H1 (cell line): Measurements from ENCODE around the gene MNX1. TPM values are rescaled to one million over a fixed set of nuclear protein-coding genes. Genes with fewer than 3 reads are reported as not detected.

Experiments
- CTCF ChIA-PET: fragments of 300-600 bp; sonication (Branson Sonifier 250); formaldehyde crosslinking; loops from one replicate; lab custom pipeline; 2021; ENCODE audit not compliant: partially characterized antibody; lab: Charles Lee
- POLR2A ChIA-PET: fragments of 300-600 bp; sonication (Branson Sonifier 250); formaldehyde crosslinking; loops from one replicate; lab custom pipeline; 2021; ENCODE audit warnings: inconsistent platforms; ENCODE audit not compliant: partially characterized antibody; lab: Charles Lee
- DNase-seq, 2 experiments: peaks; one replicate each; pipeline versions ENCODE4 v3.0.0 to v3.0.0-alpha.2; 2010 to 2022; ENCODE audit warnings: low spot score in 2 of 2, low read depth in 1 of 2, mixed read lengths in 1 of 2
- FAIRE-seq: peaks from 2 replicates; lab custom pipeline; 2011; peaks lifted over from hg19 to GRCh38; lab: Jason Lieb, UNC
- H2AFZ ChIP-seq: 2 replicates; pipeline ENCODE4 v1.8.1; 2012; ENCODE audit warnings: low read length, inconsistent platforms
- H2AK5ac ChIP-seq: 2 replicates; pipeline ENCODE4 v1.6.1; 2013; ENCODE audit warnings: low read depth, low read length
- H2BK120ac ChIP-seq: replicated peaks from 2 replicates; pipeline ENCODE3; 2013; ENCODE audit warnings: low read depth, low read length, inconsistent platforms
- H2BK12ac ChIP-seq: 2 replicates; pipeline ENCODE4 v1.6.1; 2013; ENCODE audit warnings: low read depth, low read length
- H2BK15ac ChIP-seq: 2 replicates; pipeline ENCODE4 v1.6.1; 2013; ENCODE audit warnings: low read length
- H2BK20ac ChIP-seq: 2 replicates; pipeline ENCODE4 v1.6.1; 2013; ENCODE audit warnings: low read length
- H2BK5ac ChIP-seq: 2 replicates; pipeline ENCODE4 v1.6.1; 2013; ENCODE audit warnings: low read depth, low read length
- H3K14ac ChIP-seq: 2 replicates; pipeline ENCODE4 v1.6.1; 2013; ENCODE audit warnings: inconsistent platforms; ENCODE audit not compliant: insufficient read length
- H3K18ac ChIP-seq: 2 replicates; pipeline ENCODE4 v1.6.1; 2013; ENCODE audit warnings: low read length; ENCODE audit errors: extremely low read depth
- H3K23ac ChIP-seq: 2 replicates; pipeline ENCODE4 v1.6.1; 2013; ENCODE audit warnings: inconsistent platforms; ENCODE audit not compliant: insufficient read length
- H3K23me2 ChIP-seq: 2 replicates; pipeline ENCODE4 v1.6.1; 2013; ENCODE audit warnings: low read depth, low read length
- H3K27ac ChIP-seq: 2 replicates; pipeline ENCODE4 v1.6.1; 2011; ENCODE audit warnings: low read depth, low read length, inconsistent platforms
- H3K27me3 ChIP-seq, 4 experiments: replicated peaks in 1 of 4; 1 replicate in 1 of 4; 2 replicates in 3 of 4; pipeline versions ENCODE4 v1.6.1 to v1.8.1; 2011 to 2013; ENCODE audit warnings: low read length in 3 of 4, mild to moderate bottlenecking in 3 of 4, inconsistent platforms in 2 of 4, mixed read lengths in 2 of 4, moderate library complexity in 1 of 4; ENCODE audit not compliant: control insufficient read depth in 3 of 4, insufficient read depth in 3 of 4; ENCODE audit errors: extremely low read depth in 1 of 4
- H3K36me3 ChIP-seq, 4 experiments: 2 replicates each; pipeline versions ENCODE4 v1.6.1 to v1.8.1; 2011 to 2013; ENCODE audit warnings: mild to moderate bottlenecking in 4 of 4, low read length in 3 of 4, moderate library complexity in 2 of 4, control low read depth in 1 of 4, inconsistent platforms in 1 of 4; ENCODE audit not compliant: insufficient read depth in 4 of 4, control insufficient read depth in 2 of 4
- H3K4ac ChIP-seq: replicated peaks from 2 replicates; pipeline ENCODE3; 2013; ENCODE audit warnings: low read length, low read depth, mixed read lengths, inconsistent platforms; ENCODE audit not compliant: insufficient read length
- H3K4me1 ChIP-seq, 4 experiments: replicated peaks in 1 of 4; 1 replicate in 1 of 4; 2 replicates in 3 of 4; pipeline versions ENCODE4 v1.6.1 to v1.8.1; 2011 to 2013; ENCODE audit warnings: low read length in 3 of 4, inconsistent platforms in 2 of 4, mixed read lengths in 1 of 4; ENCODE audit not compliant: insufficient read depth in 4 of 4, control insufficient read depth in 3 of 4
- H3K4me2 ChIP-seq, 2 experiments: 2 replicates each; pipeline versions ENCODE4 v1.6.1 to v1.8.1; 2011 to 2013; ENCODE audit warnings: low read depth in 2 of 2, low read length in 2 of 2, control low read depth in 1 of 2, inconsistent platforms in 1 of 2, mild to moderate bottlenecking in 1 of 2; ENCODE audit not compliant: insufficient read depth in 1 of 2
- H3K4me3 ChIP-seq, 4 experiments: fragments of 200-600, 300-600 bp in 1 of 4; sonication (generic), shearing (Covaris generic), sonication (Bioruptor Twin) in 1 of 4; 2 replicates each; pipeline versions ENCODE4 v1.5.1 to v1.8.1; 2011 to 2016; ENCODE audit warnings: low read length in 4 of 4, low read depth in 3 of 4, control low read depth in 2 of 4, inconsistent platforms in 2 of 4, mild to moderate bottlenecking in 2 of 4, mixed read lengths in 1 of 4, moderate library complexity in 1 of 4; ENCODE audit not compliant: insufficient read depth in 2 of 4; ENCODE audit errors: extremely low read depth in 1 of 4
- H3K56ac ChIP-seq: replicated peaks from 2 replicates; pipeline ENCODE3; 2013; ENCODE audit warnings: low read depth, mild to moderate bottlenecking, mixed read lengths, low read length, inconsistent platforms; ENCODE audit not compliant: insufficient read length
- H3K79me1 ChIP-seq: 2 replicates; pipeline ENCODE4 v1.6.1; 2013; ENCODE audit warnings: low read depth, low read length, control low read depth
- H3K79me2 ChIP-seq, 2 experiments: 2 replicates each; pipeline versions ENCODE4 v1.6.1 to v1.8.1; 2012 to 2013; ENCODE audit warnings: low read length in 2 of 2, mild to moderate bottlenecking in 2 of 2, inconsistent platforms in 1 of 2; ENCODE audit not compliant: insufficient read depth in 2 of 2, control insufficient read depth in 1 of 2
- H3K9ac ChIP-seq, 4 experiments: replicated peaks in 1 of 4; 1 replicate in 1 of 4; 2 replicates in 3 of 4; pipeline versions ENCODE4 v1.6.1 to v1.8.1; 2011 to 2013; ENCODE audit warnings: low read depth in 3 of 4, low read length in 3 of 4, control low read depth in 2 of 4, mild to moderate bottlenecking in 2 of 4, moderate library complexity in 2 of 4, inconsistent platforms in 1 of 4; ENCODE audit errors: extremely low read depth in 1 of 4
- H3K9me3 ChIP-seq, 2 experiments: 2 replicates each; pipeline versions ENCODE4 v1.6.1 to v1.8.1; 2012 to 2013; ENCODE audit warnings: mild to moderate bottlenecking in 2 of 2, moderate library complexity in 2 of 2, control low read depth in 1 of 2, inconsistent platforms in 1 of 2, low read depth in 1 of 2, low read length in 1 of 2, mixed read lengths in 1 of 2; ENCODE audit not compliant: insufficient read depth in 2 of 2
- H4K20me1 ChIP-seq, 2 experiments: replicated peaks in 1 of 2; 2 replicates each; pipeline versions ENCODE3 to v1.8.1; 2011 to 2013; ENCODE audit warnings: inconsistent platforms in 2 of 2, low read length in 2 of 2, mild to moderate bottlenecking in 1 of 2; ENCODE audit not compliant: insufficient read depth in 2 of 2, control insufficient read depth in 1 of 2
- H4K5ac ChIP-seq: 2 replicates; pipeline ENCODE4 v1.6.1; 2013; ENCODE audit warnings: low read length, low read depth, mixed read lengths, inconsistent platforms; ENCODE audit not compliant: insufficient read length
- H4K8ac ChIP-seq: 2 replicates; pipeline ENCODE4 v1.8.0; 2013; ENCODE audit warnings: mild to moderate bottlenecking, moderate library complexity, low read length, inconsistent platforms; ENCODE audit not compliant: insufficient read depth; ENCODE audit errors: extremely low read depth
- H4K91ac ChIP-seq: replicated peaks from 2 replicates; pipeline ENCODE3; 2013; ENCODE audit warnings: low read length, mixed read lengths, inconsistent platforms; ENCODE audit not compliant: insufficient read length
- ASH2L ChIP-seq: fragments of 200-600, 300-600 bp; sonication (generic); IDR thresholded peaks from one replicate; pipeline ENCODE4 v1.7.1; 2017; ENCODE audit warnings: low read length
- ATF3 ChIP-seq: IDR thresholded peaks from 2 replicates; pipeline ENCODE4 v1.6.1; 2011; ENCODE audit warnings: low read depth, mild to moderate bottlenecking, low read length; ENCODE audit not compliant: insufficient read depth
- BCL11A ChIP-seq, 2 experiments: IDR thresholded peaks; one replicate each; pipeline ENCODE4 v1.6.1; 2011; ENCODE audit warnings: low read depth in 2 of 2, low read length in 2 of 2, mild to moderate bottlenecking in 2 of 2
- BRCA1 ChIP-seq: IDR thresholded peaks from 2 replicates; pipeline ENCODE4 v1.6.1; 2012; ENCODE audit warnings: low read depth, low read length, improper control_type of control experiment
- CBX5 ChIP-seq: fragments of 300-800, 300-1000 bp; sonication (generic); IDR thresholded peaks from 2 replicates; pipeline ENCODE4 v1.7.1; 2016; ENCODE audit warnings: antibody characterized with exemption, low read length, low read depth
- CHD2 ChIP-seq: IDR thresholded peaks from 2 replicates; pipeline ENCODE4 v1.6.1; 2012; ENCODE audit warnings: low read length, improper control_type of control experiment
- EP300 ChIP-seq, 2 experiments: IDR thresholded peaks; 1 replicate in 1 of 2; 2 replicates in 1 of 2; pipeline ENCODE4 v1.6.1; 2011 to 2012; ENCODE audit warnings: low read depth in 2 of 2, low read length in 2 of 2, mild to moderate bottlenecking in 2 of 2, borderline replicate concordance in 1 of 2, inconsistent platforms in 1 of 2, moderate library complexity in 1 of 2
- JUN ChIP-seq: IDR thresholded peaks from 2 replicates; pipeline ENCODE4 v1.6.1; 2011; ENCODE audit warnings: low read depth, mild to moderate bottlenecking, improper control_type of control experiment, low read length
- PHF8 ChIP-seq: fragments of 200-600 bp; sonication (generic); conservative IDR thresholded peaks from 2 replicates; pipeline ENCODE4 v1.7.1; 2012; ENCODE audit warnings: low read depth, mild to moderate bottlenecking, inconsistent platforms, low read length, moderate library complexity
- RAD21 ChIP-seq, 2 experiments: IDR thresholded peaks in 1 of 2; conservative IDR thresholded peaks in 1 of 2; 2 replicates each; pipeline ENCODE4 v1.6.1; 2011; ENCODE audit warnings: low read depth in 2 of 2, low read length in 2 of 2, improper control_type of control experiment in 1 of 2, inconsistent platforms in 1 of 2, mild to moderate bottlenecking in 1 of 2, moderate library complexity in 1 of 2
- RFX5 ChIP-seq: IDR thresholded peaks from 2 replicates; pipeline ENCODE4 v1.6.1; 2011; ENCODE audit warnings: low read depth, low read length, improper control_type of control experiment, borderline replicate concordance
- SIX5 ChIP-seq: IDR thresholded peaks from 2 replicates; pipeline ENCODE4 v1.6.1; 2011; ENCODE audit warnings: mild to moderate bottlenecking, low read depth, low read length
- SP1 ChIP-seq: IDR thresholded peaks from 2 replicates; pipeline ENCODE4 v1.6.1; 2011; ENCODE audit warnings: low read depth, low read length
- TBP ChIP-seq: IDR thresholded peaks from 2 replicates; pipeline ENCODE4 v1.6.1; 2011; ENCODE audit warnings: low read depth, low read length, improper control_type of control experiment
- YY1 ChIP-seq: IDR thresholded peaks from 2 replicates; pipeline ENCODE4 v1.6.1; 2011; ENCODE audit warnings: low read depth, mild to moderate bottlenecking, low read length
- WGBS, 2 experiments: shearing (Covaris generic) in 1 of 2; methylation state at CpG; one replicate each; pipeline versions ENCODE4 v1.1.6 to v1.1.7; 2013 to 2015; ENCODE audit warnings: low lambda C conversion rate in 2 of 2, mixed read lengths in 2 of 2, inconsistent platforms in 1 of 2, low coverage in 1 of 2, missing lambda C conversion rate in 1 of 2; ENCODE audit not compliant: insufficient replicate concordance in 2 of 2, insufficient coverage in 1 of 2, insufficient read length in 1 of 2; ENCODE audit errors: extremely low coverage in 1 of 2, missing lambda C conversion rate in 1 of 2; 5-methylcytosine and 5-hydroxymethylcytosine counted together
- polyA plus RNA-seq, 7 experiments: library from polyadenylated mRNA; depleted of rRNA in 3 of 7; stranded (reverse) in 5 of 7; unstranded in 2 of 7; fragments of >200 nt in 5 of 7; fragments of 200-250 nt in 2 of 7; gene quantifications; 1 replicate in 5 of 7; 2 replicates in 1 of 7; 4 replicates in 1 of 7; pipeline versions ENCODE4 v1.2.1 to v1.2.3, GENCODE V29; 2011 to 2013; ENCODE audit warnings: missing spikeins in 2 of 7, mixed read lengths in 2 of 7
- total RNA-seq: library from RNA; stranded (reverse); fragmentation: NEBNext Ultra II Directional; extraction: Animal tissue kit (Norgen Biotek cat#: 25700); gene quantifications from 2 replicates; pipeline ENCODE4 v1.2.1, GENCODE V29; 2021

MNX1 gene
- total and polyA plus RNA-seq, 2 of the 8 experiments (the other 6 are each of a cell fraction or from before 2014, with no cell fraction given): 0.39 TPM; not detected in 1

GRCh38 chr7:157059534-157059933 lies 49.1 kb upstream of the MNX1 start:
- no peaks in the 10 kb centered on the region for H3K23me2 ChIP-seq
- no peaks in the 10 kb centered on the region; a peak in 1 of 7 replicates for H3K4me1 ChIP-seq
- no peak for TF ChIP-seq YY1
- TF ChIP-seq RAD21 (IDR thresholded peaks at IDR 0.05 in 1 of 2, conservative IDR thresholded peaks at IDR 0.05 in 1 of 2; ENCODE audit: low read depth in 2 of 2, low read length in 2 of 2): no peak
- TF ChIP-seq CHD2: no peak
- no peak for TF ChIP-seq EP300 (IDR thresholded peaks at IDR 0.05; ENCODE audit: borderline replicate concordance in 1 of 2, low read depth in 2 of 2, low read length in 2 of 2)
- TF ChIP-seq BRCA1: no peak
- no peak for TF ChIP-seq RFX5
- TF ChIP-seq PHF8: no peak
- TF ChIP-seq BCL11A (IDR thresholded peaks at IDR 0.05; ENCODE audit: low read depth in 2 of 2, low read length in 2 of 2): no peak
- no peak for TF ChIP-seq SIX5
- no peak for TF ChIP-seq ASH2L
- TF ChIP-seq ATF3: no peak
- no peak for TF ChIP-seq SP1
- no peak for TF ChIP-seq JUN
- TF ChIP-seq TBP: no peak
- no peak for TF ChIP-seq CBX5
- TF ChIP-seq, all 59 proteins: peak for 0
- no peak for FAIRE-seq
- H2BK5ac ChIP-seq: no peak overlapping the region
- no peak overlapping the region for H2BK20ac ChIP-seq
- no peak overlapping the region for H4K8ac ChIP-seq
- H4K91ac ChIP-seq: no peak overlapping the region
- no peak overlapping the region for H2AFZ ChIP-seq
- no peak overlapping the region for H3K23ac ChIP-seq
- 80% methylated on average over 4 of the region's 4 CpGs; no CpG with 5 or more reads in 1 of the 2 experiments for WGBS, 2 experiments
- H2BK12ac ChIP-seq: no peak overlapping the region
- H3K27ac ChIP-seq: no peak overlapping the region
- H2AK5ac ChIP-seq: no peak overlapping the region
- CTCF ChIA-PET: no interaction called here
- no peak overlapping the region for H3K56ac ChIP-seq
- H3K14ac ChIP-seq: no peak overlapping the region
- H3K4ac ChIP-seq: no peak overlapping the region
- POLR2A ChIA-PET: no interaction called here
- H3K79me2 ChIP-seq: no peaks in the 10 kb centered on the region
- H3K27me3 ChIP-seq: no peaks in the 10 kb centered on the region
- H3K4me3 ChIP-seq: no peak overlapping the region
- H2BK15ac ChIP-seq: no peak overlapping the region
- no peak overlapping the region for H3K4me2 ChIP-seq
- H3K18ac ChIP-seq: no peak overlapping the region
- no peak for DNase-seq
- H3K79me1 ChIP-seq: no peaks in the 10 kb centered on the region
- no peaks in the 10 kb centered on the region for H3K36me3 ChIP-seq
- H2BK120ac ChIP-seq: no peak overlapping the region
- 0 out of 4 replicates have a peak, but pooled peaks cover 0 to 2% of the 10 kb centered on the region in 2 experiments for H3K9me3 ChIP-seq
- no peaks in the 10 kb centered on the region for H4K20me1 ChIP-seq
- no peak overlapping the region for H4K5ac ChIP-seq
- H3K9ac ChIP-seq: no peak overlapping the region
